Breast epithelium (tissue), 3 donors: ENCODE measurements around the gene ATF3.

ENCODE experiments used
- POLR2A ChIP-seq: fragments of 450-650 bp; IDR thresholded peaks from one replicate; pipeline ENCODE4 v1.6.1; 2016; ENCODE audit warnings: antibody characterized with exemption, mild to moderate bottlenecking, moderate library complexity
- POLR2AphosphoS5 ChIP-seq, 3 donors: sonication (generic); formaldehyde crosslinking; IDR thresholded peaks; one replicate each; pipeline ENCODE4 v1.6.1; 2017; ENCODE audit warnings: antibody characterized with exemption in 3 of 3
- TF ChIP-seq, protein P1 (sequence below), 3 donors: fragments of 450-650 bp; IDR thresholded peaks; one replicate each; pipeline ENCODE4 v1.5.1; 2016 to 2017; ENCODE audit warnings: antibody characterized with exemption in 3 of 3, mild to moderate bottlenecking in 3 of 3, moderate library complexity in 3 of 3

GRCh38 chr1:212587016-212587887 lies 21.3 kb upstream of the ATF3 start:
- TF ChIP-seq, protein P1, sequence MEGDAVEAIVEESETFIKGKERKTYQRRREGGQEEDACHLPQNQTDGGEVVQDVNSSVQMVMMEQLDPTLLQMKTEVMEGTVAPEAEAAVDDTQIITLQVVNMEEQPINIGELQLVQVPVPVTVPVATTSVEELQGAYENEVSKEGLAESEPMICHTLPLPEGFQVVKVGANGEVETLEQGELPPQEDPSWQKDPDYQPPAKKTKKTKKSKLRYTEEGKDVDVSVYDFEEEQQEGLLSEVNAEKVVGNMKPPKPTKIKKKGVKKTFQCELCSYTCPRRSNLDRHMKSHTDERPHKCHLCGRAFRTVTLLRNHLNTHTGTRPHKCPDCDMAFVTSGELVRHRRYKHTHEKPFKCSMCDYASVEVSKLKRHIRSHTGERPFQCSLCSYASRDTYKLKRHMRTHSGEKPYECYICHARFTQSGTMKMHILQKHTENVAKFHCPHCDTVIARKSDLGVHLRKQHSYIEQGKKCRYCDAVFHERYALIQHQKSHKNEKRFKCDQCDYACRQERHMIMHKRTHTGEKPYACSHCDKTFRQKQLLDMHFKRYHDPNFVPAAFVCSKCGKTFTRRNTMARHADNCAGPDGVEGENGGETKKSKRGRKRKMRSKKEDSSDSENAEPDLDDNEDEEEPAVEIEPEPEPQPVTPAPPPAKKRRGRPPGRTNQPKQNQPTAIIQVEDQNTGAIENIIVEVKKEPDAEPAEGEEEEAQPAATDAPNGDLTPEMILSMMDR (IDR thresholded peaks at IDR 0.05), result no peak
- no peak for TF ChIP-seq POLR2AphosphoS5 (IDR thresholded peaks at IDR 0.05)
- no peak for TF ChIP-seq POLR2A
